H1 (cell line): ENCODE results near the gene NF1. TPM values are rescaled to one million over a fixed set of nuclear protein-coding genes. Genes with fewer than 3 reads are reported as not detected.

Source experiments
- CTCF ChIA-PET: fragments of 300-600 bp; sonication (Branson Sonifier 250); formaldehyde crosslinking; loops from one replicate; lab custom pipeline; 2021; ENCODE audit not compliant: partially characterized antibody; lab: Charles Lee
- POLR2A ChIA-PET: fragments of 300-600 bp; sonication (Branson Sonifier 250); formaldehyde crosslinking; loops from one replicate; lab custom pipeline; 2021; ENCODE audit warnings: inconsistent platforms; ENCODE audit not compliant: partially characterized antibody; lab: Charles Lee
- DNase-seq, 2 experiments: peaks; one replicate each; pipeline versions ENCODE4 v3.0.0 to v3.0.0-alpha.2; 2010 to 2022; ENCODE audit warnings: low spot score in 2 of 2, low read depth in 1 of 2, mixed read lengths in 1 of 2
- FAIRE-seq: peaks from 2 replicates; lab custom pipeline; 2011; peaks lifted over from hg19 to GRCh38; lab: Jason Lieb, UNC
- H2AFZ ChIP-seq: 2 replicates; pipeline ENCODE4 v1.8.1; 2012; ENCODE audit warnings: low read length, inconsistent platforms
- H2AK5ac ChIP-seq: 2 replicates; pipeline ENCODE4 v1.6.1; 2013; ENCODE audit warnings: low read depth, low read length
- H2BK120ac ChIP-seq: replicated peaks from 2 replicates; pipeline ENCODE3; 2013; ENCODE audit warnings: low read depth, low read length, inconsistent platforms
- H2BK12ac ChIP-seq: 2 replicates; pipeline ENCODE4 v1.6.1; 2013; ENCODE audit warnings: low read depth, low read length
- H2BK15ac ChIP-seq: 2 replicates; pipeline ENCODE4 v1.6.1; 2013; ENCODE audit warnings: low read length
- H2BK20ac ChIP-seq: 2 replicates; pipeline ENCODE4 v1.6.1; 2013; ENCODE audit warnings: low read length
- H2BK5ac ChIP-seq: 2 replicates; pipeline ENCODE4 v1.6.1; 2013; ENCODE audit warnings: low read depth, low read length
- H3K14ac ChIP-seq: 2 replicates; pipeline ENCODE4 v1.6.1; 2013; ENCODE audit warnings: inconsistent platforms; ENCODE audit not compliant: insufficient read length
- H3K18ac ChIP-seq: 2 replicates; pipeline ENCODE4 v1.6.1; 2013; ENCODE audit warnings: low read length; ENCODE audit errors: extremely low read depth
- H3K23ac ChIP-seq: 2 replicates; pipeline ENCODE4 v1.6.1; 2013; ENCODE audit warnings: inconsistent platforms; ENCODE audit not compliant: insufficient read length
- H3K23me2 ChIP-seq: 2 replicates; pipeline ENCODE4 v1.6.1; 2013; ENCODE audit warnings: low read depth, low read length
- H3K27ac ChIP-seq: 2 replicates; pipeline ENCODE4 v1.6.1; 2011; ENCODE audit warnings: low read depth, low read length, inconsistent platforms
- H3K27me3 ChIP-seq, 4 experiments: replicated peaks in 1 of 4; 1 replicate in 1 of 4; 2 replicates in 3 of 4; pipeline versions ENCODE4 v1.6.1 to v1.8.1; 2011 to 2013; ENCODE audit warnings: low read length in 3 of 4, mild to moderate bottlenecking in 3 of 4, inconsistent platforms in 2 of 4, mixed read lengths in 2 of 4, moderate library complexity in 1 of 4; ENCODE audit not compliant: control insufficient read depth in 3 of 4, insufficient read depth in 3 of 4; ENCODE audit errors: extremely low read depth in 1 of 4
- H3K36me3 ChIP-seq, 4 experiments: 2 replicates each; pipeline versions ENCODE4 v1.6.1 to v1.8.1; 2011 to 2013; ENCODE audit warnings: mild to moderate bottlenecking in 4 of 4, low read length in 3 of 4, moderate library complexity in 2 of 4, control low read depth in 1 of 4, inconsistent platforms in 1 of 4; ENCODE audit not compliant: insufficient read depth in 4 of 4, control insufficient read depth in 2 of 4
- H3K4ac ChIP-seq: replicated peaks from 2 replicates; pipeline ENCODE3; 2013; ENCODE audit warnings: low read length, low read depth, mixed read lengths, inconsistent platforms; ENCODE audit not compliant: insufficient read length
- H3K4me1 ChIP-seq, 4 experiments: replicated peaks in 1 of 4; 1 replicate in 1 of 4; 2 replicates in 3 of 4; pipeline versions ENCODE4 v1.6.1 to v1.8.1; 2011 to 2013; ENCODE audit warnings: low read length in 3 of 4, inconsistent platforms in 2 of 4, mixed read lengths in 1 of 4; ENCODE audit not compliant: insufficient read depth in 4 of 4, control insufficient read depth in 3 of 4
- H3K4me2 ChIP-seq, 2 experiments: 2 replicates each; pipeline versions ENCODE4 v1.6.1 to v1.8.1; 2011 to 2013; ENCODE audit warnings: low read depth in 2 of 2, low read length in 2 of 2, control low read depth in 1 of 2, inconsistent platforms in 1 of 2, mild to moderate bottlenecking in 1 of 2; ENCODE audit not compliant: insufficient read depth in 1 of 2
- H3K4me3 ChIP-seq, 4 experiments: fragments of 200-600, 300-600 bp in 1 of 4; sonication (generic), shearing (Covaris generic), sonication (Bioruptor Twin) in 1 of 4; 2 replicates each; pipeline versions ENCODE4 v1.5.1 to v1.8.1; 2011 to 2016; ENCODE audit warnings: low read length in 4 of 4, low read depth in 3 of 4, control low read depth in 2 of 4, inconsistent platforms in 2 of 4, mild to moderate bottlenecking in 2 of 4, mixed read lengths in 1 of 4, moderate library complexity in 1 of 4; ENCODE audit not compliant: insufficient read depth in 2 of 4; ENCODE audit errors: extremely low read depth in 1 of 4
- H3K56ac ChIP-seq: replicated peaks from 2 replicates; pipeline ENCODE3; 2013; ENCODE audit warnings: low read depth, mild to moderate bottlenecking, mixed read lengths, low read length, inconsistent platforms; ENCODE audit not compliant: insufficient read length
- H3K79me1 ChIP-seq: 2 replicates; pipeline ENCODE4 v1.6.1; 2013; ENCODE audit warnings: low read depth, low read length, control low read depth
- H3K79me2 ChIP-seq, 2 experiments: 2 replicates each; pipeline versions ENCODE4 v1.6.1 to v1.8.1; 2012 to 2013; ENCODE audit warnings: low read length in 2 of 2, mild to moderate bottlenecking in 2 of 2, inconsistent platforms in 1 of 2; ENCODE audit not compliant: insufficient read depth in 2 of 2, control insufficient read depth in 1 of 2
- H3K9ac ChIP-seq, 4 experiments: replicated peaks in 1 of 4; 1 replicate in 1 of 4; 2 replicates in 3 of 4; pipeline versions ENCODE4 v1.6.1 to v1.8.1; 2011 to 2013; ENCODE audit warnings: low read depth in 3 of 4, low read length in 3 of 4, control low read depth in 2 of 4, mild to moderate bottlenecking in 2 of 4, moderate library complexity in 2 of 4, inconsistent platforms in 1 of 4; ENCODE audit errors: extremely low read depth in 1 of 4
- H3K9me3 ChIP-seq, 2 experiments: 2 replicates each; pipeline versions ENCODE4 v1.6.1 to v1.8.1; 2012 to 2013; ENCODE audit warnings: mild to moderate bottlenecking in 2 of 2, moderate library complexity in 2 of 2, control low read depth in 1 of 2, inconsistent platforms in 1 of 2, low read depth in 1 of 2, low read length in 1 of 2, mixed read lengths in 1 of 2; ENCODE audit not compliant: insufficient read depth in 2 of 2
- H4K20me1 ChIP-seq, 2 experiments: replicated peaks in 1 of 2; 2 replicates each; pipeline versions ENCODE3 to v1.8.1; 2011 to 2013; ENCODE audit warnings: inconsistent platforms in 2 of 2, low read length in 2 of 2, mild to moderate bottlenecking in 1 of 2; ENCODE audit not compliant: insufficient read depth in 2 of 2, control insufficient read depth in 1 of 2
- H4K5ac ChIP-seq: 2 replicates; pipeline ENCODE4 v1.6.1; 2013; ENCODE audit warnings: low read length, low read depth, mixed read lengths, inconsistent platforms; ENCODE audit not compliant: insufficient read length
- H4K8ac ChIP-seq: 2 replicates; pipeline ENCODE4 v1.8.0; 2013; ENCODE audit warnings: mild to moderate bottlenecking, moderate library complexity, low read length, inconsistent platforms; ENCODE audit not compliant: insufficient read depth; ENCODE audit errors: extremely low read depth
- H4K91ac ChIP-seq: replicated peaks from 2 replicates; pipeline ENCODE3; 2013; ENCODE audit warnings: low read length, mixed read lengths, inconsistent platforms; ENCODE audit not compliant: insufficient read length
- BACH1 ChIP-seq: IDR thresholded peaks from 2 replicates; pipeline ENCODE4 v1.6.1; 2012; ENCODE audit warnings: low read length, improper control_type of control experiment
- EP300 ChIP-seq, 2 experiments: IDR thresholded peaks; 1 replicate in 1 of 2; 2 replicates in 1 of 2; pipeline ENCODE4 v1.6.1; 2011 to 2012; ENCODE audit warnings: low read depth in 2 of 2, low read length in 2 of 2, mild to moderate bottlenecking in 2 of 2, borderline replicate concordance in 1 of 2, inconsistent platforms in 1 of 2, moderate library complexity in 1 of 2
- EZH2 ChIP-seq: fragments of 200-600 bp; sonication (generic); IDR thresholded peaks from 2 replicates; pipeline ENCODE4 v1.7.1; 2012; ENCODE audit warnings: low read depth, mild to moderate bottlenecking, moderate library complexity, low read length, inconsistent platforms; ENCODE audit not compliant: severe bottlenecking
- HDAC6 ChIP-seq: IDR thresholded peaks from one replicate; pipeline ENCODE4 v1.7.1; 2012; ENCODE audit warnings: low read depth, mild to moderate bottlenecking, inconsistent platforms, low read length, moderate library complexity
- KDM1A ChIP-seq: fragments of 200-600, 300-600 bp; sonication (generic); IDR thresholded peaks from 2 replicates; pipeline ENCODE4 v1.7.1; 2016; ENCODE audit warnings: mild to moderate bottlenecking, low read length, borderline replicate concordance
- RAD21 ChIP-seq, 2 experiments: IDR thresholded peaks in 1 of 2; conservative IDR thresholded peaks in 1 of 2; 2 replicates each; pipeline ENCODE4 v1.6.1; 2011; ENCODE audit warnings: low read depth in 2 of 2, low read length in 2 of 2, improper control_type of control experiment in 1 of 2, inconsistent platforms in 1 of 2, mild to moderate bottlenecking in 1 of 2, moderate library complexity in 1 of 2
- SIN3A ChIP-seq, 2 experiments: IDR thresholded peaks in 1 of 2; conservative IDR thresholded peaks in 1 of 2; 2 replicates each; pipeline ENCODE4 v1.6.1; 2011 to 2012; ENCODE audit warnings: low read length in 2 of 2, improper control_type of control experiment in 1 of 2, low read depth in 1 of 2, mild to moderate bottlenecking in 1 of 2
- SP2 ChIP-seq: IDR thresholded peaks from 2 replicates; pipeline ENCODE4 v1.6.1; 2012; ENCODE audit warnings: mild to moderate bottlenecking, low read length, inconsistent platforms
- SRF ChIP-seq: IDR thresholded peaks from 2 replicates; pipeline ENCODE4 v1.6.1; 2011; ENCODE audit warnings: mild to moderate bottlenecking, low read depth, low read length, moderate library complexity
- SUZ12 ChIP-seq: fragments of 200-600 bp; sonication (generic); IDR thresholded peaks from 2 replicates; pipeline ENCODE4 v1.6.1; 2012; ENCODE audit warnings: mild to moderate bottlenecking, inconsistent platforms, low read length, moderate library complexity, mixed read lengths
- TAF7 ChIP-seq: optimal IDR thresholded peaks from 2 replicates; pipeline ENCODE3; 2011; ENCODE audit warnings: low read depth, mild to moderate bottlenecking, inconsistent platforms, low read length, moderate library complexity, borderline replicate concordance
- TBP ChIP-seq: IDR thresholded peaks from 2 replicates; pipeline ENCODE4 v1.6.1; 2011; ENCODE audit warnings: low read depth, low read length, improper control_type of control experiment
- TCF12 ChIP-seq: IDR thresholded peaks from 2 replicates; pipeline ENCODE4 v1.6.1; 2011; ENCODE audit warnings: low read depth, mild to moderate bottlenecking, low read length
- ZNF274 ChIP-seq: IDR thresholded peaks from 2 replicates; pipeline ENCODE4 v1.7.0; 2012; ENCODE audit warnings: low read length, borderline replicate concordance; ENCODE audit errors: extremely low read depth
- WGBS, 2 experiments: shearing (Covaris generic) in 1 of 2; methylation state at CpG; one replicate each; pipeline versions ENCODE4 v1.1.6 to v1.1.7; 2013 to 2015; ENCODE audit warnings: low lambda C conversion rate in 2 of 2, mixed read lengths in 2 of 2, inconsistent platforms in 1 of 2, low coverage in 1 of 2, missing lambda C conversion rate in 1 of 2; ENCODE audit not compliant: insufficient replicate concordance in 2 of 2, insufficient coverage in 1 of 2, insufficient read length in 1 of 2; ENCODE audit errors: extremely low coverage in 1 of 2, missing lambda C conversion rate in 1 of 2; 5-methylcytosine and 5-hydroxymethylcytosine counted together
- polyA plus RNA-seq, 7 experiments: library from polyadenylated mRNA; depleted of rRNA in 3 of 7; stranded (reverse) in 5 of 7; unstranded in 2 of 7; fragments of >200 nt in 5 of 7; fragments of 200-250 nt in 2 of 7; gene quantifications; 1 replicate in 5 of 7; 2 replicates in 1 of 7; 4 replicates in 1 of 7; pipeline versions ENCODE4 v1.2.1 to v1.2.3, GENCODE V29; 2011 to 2013; ENCODE audit warnings: missing spikeins in 2 of 7, mixed read lengths in 2 of 7
- total RNA-seq: library from RNA; stranded (reverse); fragmentation: NEBNext Ultra II Directional; extraction: Animal tissue kit (Norgen Biotek cat#: 25700); gene quantifications from 2 replicates; pipeline ENCODE4 v1.2.1, GENCODE V29; 2021

NF1 gene
- total and polyA plus RNA-seq, 2 of the 8 experiments (the other 6 are each of a cell fraction or from before 2014, with no cell fraction given) = 19.3 to 29.6 TPM

GRCh38 chr17:31195305-31195704, 100.5 kb downstream of the NF1 start:
- 87% methylated on average over 5 of the region's 5 CpGs; no CpG with 5 or more reads in 1 of the 2 experiments for WGBS, 2 experiments
- no peak for DNase-seq
- Histone ChIP-seq H3K23ac (no peak overlapping the region), H3K18ac (no peak overlapping the region), H2BK15ac (no peak overlapping the region), H3K4me1 (no peaks in the 10 kb centered on the region), H3K23me2 (no peaks in the 10 kb centered on the region), H3K4ac (no peak overlapping the region), H4K91ac (no peak overlapping the region), H3K4me2 (no peak overlapping the region), H3K27ac (no peak overlapping the region), H3K9me3 (no peaks in the 10 kb centered on the region), H3K56ac (no peak overlapping the region), H3K79me2 (no peaks in the 10 kb centered on the region), H2AK5ac (no peak overlapping the region), H3K14ac (no peak overlapping the region), H2AFZ (no peak overlapping the region), H2BK12ac (no peak overlapping the region), H3K27me3 (no peaks in the 10 kb centered on the region), H3K36me3 (no peaks in the 10 kb centered on the region), H4K5ac (no peak overlapping the region), H2BK5ac (no peak overlapping the region), H4K20me1 (no peaks in the 10 kb centered on the region), H3K4me3 (no peak overlapping the region), H2BK120ac (no peak overlapping the region), H2BK20ac (no peak overlapping the region), H3K9ac (no peak overlapping the region), H3K79me1 (no peaks in the 10 kb centered on the region), H4K8ac (no peak overlapping the region)
- POLR2A ChIA-PET = no interaction called here
- FAIRE-seq = no peak
- CTCF ChIA-PET = interaction anchor here (1.3 to 2.0 kb wide), 3 partner anchors 13 to 20 kb away, joined by 4 to 7 read pairs (median 4); no protein-coding TSS in a partner anchor
- TF ChIP-seq SUZ12 (no peak), EZH2 (no peak), KDM1A (no peak), SP2 (no peak), EP300 (IDR thresholded peaks at IDR 0.05; ENCODE audit: borderline replicate concordance in 1 of 2, low read depth in 2 of 2, low read length in 2 of 2) (no peak), TBP (no peak), TAF7 (no peak), BACH1 (no peak), RAD21 (IDR thresholded peaks at IDR 0.05 in 1 of 2, conservative IDR thresholded peaks at IDR 0.05 in 1 of 2; ENCODE audit: low read depth in 2 of 2, low read length in 2 of 2) (no peak), TCF12 (no peak), HDAC6 (no peak), SIN3A (conservative IDR thresholded peaks at IDR 0.05 in 1 of 2, IDR thresholded peaks at IDR 0.05 in 1 of 2; ENCODE audit: low read depth in 1 of 2, low read length in 2 of 2) (no peak), SRF (no peak), ZNF274 (no peak)
